Gastroesophageal sphincter (tissue), 4 donors: Measurements from ENCODE around the gene MYOM1. TPM values are rescaled to one million over a fixed set of nuclear protein-coding genes. Genes with fewer than 3 reads are reported as not detected.

ENCODE experiments used
- ATAC-seq: fragments of 150-250 bp; one replicate; pipeline ENCODE4 v1.9.1; 2016; ENCODE audit warnings: mild to moderate bottlenecking, moderate library complexity
- H3K27ac ChIP-seq, 4 donors: fragments of 200-600 bp; sonication (generic) in 3 of 4; 1 replicate in 3 of 4; 2 replicates in 1 of 4; pipeline ENCODE4 v1.5.1; 2016 to 2019
- H3K27me3 ChIP-seq: fragments of 200-600 bp; sonication (generic); one replicate; pipeline ENCODE4 v1.5.1; 2019
- H3K36me3 ChIP-seq, 2 donors: fragments of 200-600 bp; sonication (generic); one replicate each; pipeline ENCODE4 v1.5.1; 2019; ENCODE audit warnings: control low read depth in 1 of 2
- H3K4me1 ChIP-seq, 3 donors: fragments of 200-600 bp; sonication (generic); 1 replicate in 2 of 3; 2 replicates in 1 of 3; pipeline ENCODE4 v1.5.1; 2016 to 2019; ENCODE audit warnings: control low read depth in 2 of 3
- H3K4me3 ChIP-seq, 2 donors: fragments of 200-600 bp; sonication (generic); one replicate each; pipeline ENCODE4 v1.5.1; 2019; ENCODE audit warnings: mild to moderate bottlenecking in 1 of 2, moderate library complexity in 1 of 2
- H3K9me3 ChIP-seq, 3 donors: fragments of 200-600 bp; sonication (generic); one replicate each; pipeline ENCODE4 v1.5.1; 2017 to 2019; ENCODE audit warnings: control low read depth in 2 of 3
- CTCF ChIP-seq, 4 experiments: fragments of 200-600 bp in 2 of 4; fragments of 450-650 bp in 2 of 4; sonication (generic) in 1 of 4; IDR thresholded peaks; one replicate each; pipeline ENCODE4 v1.5.1; 2017 to 2019; ENCODE audit warnings: antibody characterized with exemption in 4 of 4, mild to moderate bottlenecking in 2 of 4, moderate library complexity in 2 of 4
- EP300 ChIP-seq: sonication (generic); formaldehyde crosslinking; IDR thresholded peaks from one replicate; pipeline ENCODE4 v1.6.1; 2017; ENCODE audit warnings: antibody characterized with exemption, mild to moderate bottlenecking
- POLR2A ChIP-seq, 2 donors: fragments of 450-650 bp; IDR thresholded peaks; one replicate each; pipeline ENCODE4 v1.6.1; 2017; ENCODE audit warnings: antibody characterized with exemption in 2 of 2, mild to moderate bottlenecking in 2 of 2, moderate library complexity in 1 of 2
- POLR2AphosphoS5 ChIP-seq: sonication (generic); formaldehyde crosslinking; IDR thresholded peaks from one replicate; pipeline ENCODE4 v1.6.1; 2017; ENCODE audit warnings: antibody characterized with exemption
- WGBS, 2 donors: methylation state at CpG; one replicate each; pipeline ENCODE4 v1.1.5; 2018; ENCODE audit warnings: low coverage in 1 of 2; 5-methylcytosine and 5-hydroxymethylcytosine counted together
- total RNA-seq, 4 donors: library from RNA; depleted of rRNA; stranded (reverse); fragments of >200 nt; gene quantifications; one replicate each; pipeline ENCODE4 v1.1.0, GENCODE V29; 2016

The MYOM1 gene
- total RNA-seq, 4 donors from 2014 or later = 14.8 to 37.6 (median 24.6) TPM

GRCh38 chr18:3153107-3153704 is 66.6 kb downstream of the MYOM1 start:
- no peak overlapping the region for H3K4me3 ChIP-seq
- H3K4me1 ChIP-seq = peaks cover 0 to 37% (median 4%) of the 10 kb centered on the region in 3 donors
- 85 to 91% methylated on average over 4 to 7 of the region's 8 CpGs for WGBS, 2 donors
- H3K27me3 ChIP-seq = no peaks in the 10 kb centered on the region
- ATAC-seq = no peak
- H3K9me3 ChIP-seq = no peaks in the 10 kb centered on the region
- H3K36me3 ChIP-seq = peaks cover 0 to 7% of the 10 kb centered on the region in 2 donors
- TF ChIP-seq CTCF (IDR thresholded peaks at IDR 0.05) (no peak), POLR2AphosphoS5 (no peak), POLR2A (IDR thresholded peaks at IDR 0.05) (no peak), EP300 (no peak)
- H3K27ac ChIP-seq = peak overlapping the region in 3 of 4 donors; percentile 16 to 56 (median 49)

- no peaks in the 10 kb centered on the region for H3K9me3 ChIP-seq
- TF ChIP-seq POLR2A (IDR thresholded peaks at IDR 0.05) (no peak), CTCF (IDR thresholded peaks at IDR 0.05) (no peak), EP300 (no peak), POLR2AphosphoS5 (no peak)
- H3K36me3 ChIP-seq = peaks cover 0 to 7% of the 10 kb centered on the region in 2 donors
- no peak overlapping the region for H3K4me3 ChIP-seq
- H3K27ac ChIP-seq = peak overlapping the region in 2 of 4 donors; percentile 16 to 56
- H3K27me3 ChIP-seq = no peaks in the 10 kb centered on the region
- H3K4me1 ChIP-seq = peaks cover 0 to 37% (median 4%) of the 10 kb centered on the region in 3 donors
- 89% methylated on average over 1 of the region's 1 CpG; no CpG with 5 or more reads in 1 of the 2 donors for WGBS, 2 donors
- no peak for ATAC-seq
Observed at GRCh38 chr18:3152294-3152693, 67.5 kb downstream of the MYOM1 start.

GRCh38 chr18:3151399-3152264 is 68.1 kb downstream of the MYOM1 start:
- TF ChIP-seq CTCF (IDR thresholded peaks at IDR 0.05) (peak; percentile 68 to 77 (median 72)), POLR2A (IDR thresholded peaks at IDR 0.05) (no peak), POLR2AphosphoS5 (no peak), EP300 (no peak)
- Histone ChIP-seq H3K36me3 (peaks cover 0 to 7% of the 10 kb centered on the region in 2 donors), H3K4me1 (peaks cover 0 to 33% (median 4%) of the 10 kb centered on the region in 3 donors), H3K9me3 (no peaks in the 10 kb centered on the region), H3K27ac (peak overlapping the region in 1 of 4 donors; percentile 56), H3K27me3 (no peaks in the 10 kb centered on the region), H3K4me3 (no peak overlapping the region)
- WGBS, 2 donors = 59 to 62% methylated on average over 18 of the region's 18 CpGs
- no peak for ATAC-seq

GRCh38 chr18:3150688-3151087 is 69.1 kb downstream of the MYOM1 start:
- Histone ChIP-seq H3K4me3 (no peak overlapping the region), H3K36me3 (peaks cover 0 to 7% of the 10 kb centered on the region in 2 donors), H3K4me1 (peaks cover 0 to 25% (median 4%) of the 10 kb centered on the region in 3 donors), H3K27me3 (no peaks in the 10 kb centered on the region), H3K27ac (no peak overlapping the region), H3K9me3 (no peaks in the 10 kb centered on the region)
- TF ChIP-seq POLR2AphosphoS5 (no peak), EP300 (no peak), CTCF (IDR thresholded peaks at IDR 0.05) (no peak), POLR2A (IDR thresholded peaks at IDR 0.05) (no peak)
- WGBS, 2 donors = 92 to 100% methylated on average over 2 of the region's 2 CpGs
- no peak for ATAC-seq
